GM21576 (cell line): ENCODE data around the gene CARD10.

ENCODE experiments used
- ATAC-seq: cut with Tn5 transposase; IDR thresholded peaks from one replicate; pipeline ENCODE4 v1.9.1; 2021; ENCODE audit warnings: mild to moderate bottlenecking, moderate library complexity; ENCODE audit not compliant: unreplicated experiment

The CARD10 gene

GRCh38 chr22:37519268-37520195, at the start of gene CARD10:
Gene CARD10, minus strand, starts transcription at chr22:37519415. Its CDS starts 215 bp downstream, at chr22:37519200.
- no peak for ATAC-seq

GRCh38 chr22:37568448-37569008, 49.3 kb upstream of the CARD10 start:
- ATAC-seq: no peak

- ATAC-seq: no peak
Measured at GRCh38 chr22:37568012-37568411, 48.8 kb upstream of the CARD10 start.

- peak; percentile 63 for ATAC-seq
Measured at GRCh38 chr22:37566903-37567798, 47.9 kb upstream of the CARD10 start.

- no peak for ATAC-seq
Measured at GRCh38 chr22:37566329-37566837, 47.2 kb upstream of the CARD10 start.

- ATAC-seq: no peak
Measured at GRCh38 chr22:37565830-37566229, 46.6 kb upstream of the CARD10 start.

GRCh38 chr22:37564111-37564711, 45.0 kb upstream of the CARD10 start:
- ATAC-seq: no peak

GRCh38 chr22:37563153-37564081, 44.2 kb upstream of the CARD10 start:
- no peak for ATAC-seq

GRCh38 chr22:37562049-37562875, 43.0 kb upstream of the CARD10 start:
- no peak for ATAC-seq

GRCh38 chr22:37561212-37562048, 42.2 kb upstream of the CARD10 start:
- no peak for ATAC-seq

GRCh38 chr22:37560608-37561211, 41.5 kb upstream of the CARD10 start:
- no peak for ATAC-seq

- no peak for ATAC-seq
Measured at GRCh38 chr22:37559901-37560607, 40.8 kb upstream of the CARD10 start, which contains the start of gene CDC42EP1. Gene CDC42EP1, plus strand, starts transcription at chr22:37560480. Its CDS starts 5,870 bp downstream, at chr22:37566350.

GRCh38 chr22:37559521-37559900, 40.3 kb upstream of the CARD10 start:
- ATAC-seq: no peak

- ATAC-seq: no peak
Measured at GRCh38 chr22:37558815-37559214, 39.6 kb upstream of the CARD10 start.

GRCh38 chr22:37557321-37558001, 38.2 kb upstream of the CARD10 start:
- no peak for ATAC-seq

- ATAC-seq: no peak
Measured at GRCh38 chr22:37556710-37557109, 37.5 kb upstream of the CARD10 start.
